MM.1S (cell line): ENCODE results near the gene DNMT3A.
A peak's percentile ranks its signal among the peaks of the same experiment; 100 is the strongest.

ENCODE experiments used
- DNase-seq: peaks from one replicate; pipeline ENCODE4 v3.0.0-alpha.2; 2015
- H2AFZ ChIP-seq: fragments of 300-600 bp; sonication (generic); 2 replicates; pipeline ENCODE4 v1.6.0; 2016; ENCODE audit warnings: antibody characterized with exemption, low read length
- H3F3A ChIP-seq: fragments of 300-600 bp; sonication (generic); 2 replicates; pipeline ENCODE4 v1.6.1; 2016; ENCODE audit warnings: mild to moderate bottlenecking, antibody characterized with exemption, low read length, moderate library complexity, mixed read lengths; ENCODE audit not compliant: insufficient read depth
- H3K27ac ChIP-seq: fragments of 300-600 bp; sonication (generic); 2 replicates; pipeline ENCODE4 v1.5.1; 2016; ENCODE audit warnings: mild to moderate bottlenecking, low read length
- H3K27me3 ChIP-seq: fragments of 300-600 bp; sonication (generic); replicated peaks from 2 replicates; pipeline ENCODE4 v1.6.0; 2016; ENCODE audit warnings: low read length; ENCODE audit not compliant: insufficient read depth
- H3K36me3 ChIP-seq: fragments of 300-600 bp; sonication (generic); replicated peaks from 2 replicates; pipeline ENCODE4 v1.6.1; 2016; ENCODE audit warnings: mild to moderate bottlenecking, low read length, mixed read lengths; ENCODE audit not compliant: insufficient read depth
- H3K4me1 ChIP-seq: fragments of 300-600 bp; sonication (generic); 2 replicates; pipeline ENCODE4 v1.6.1; 2016; ENCODE audit warnings: low read length, mixed read lengths
- H3K4me2 ChIP-seq: fragments of 300-600 bp; sonication (generic); 2 replicates; pipeline ENCODE4 v1.6.0; 2016; ENCODE audit warnings: low read depth, low read length
- H3K4me3 ChIP-seq: fragments of 300-600 bp; sonication (generic); 2 replicates; pipeline ENCODE4 v1.5.1; 2016; ENCODE audit warnings: low read length, mixed read lengths
- H3K79me2 ChIP-seq: fragments of 300-600 bp; sonication (generic); 2 replicates; pipeline ENCODE4 v1.6.1; 2016; ENCODE audit warnings: mixed run types, low read length, mixed read lengths
- H3K9ac ChIP-seq: fragments of 300-600 bp; sonication (generic); 2 replicates; pipeline ENCODE4 v1.6.1; 2016; ENCODE audit warnings: low read length, mixed read lengths
- H3K9me2 ChIP-seq: fragments of 300-600 bp; sonication (generic); replicated peaks from 2 replicates; pipeline ENCODE4 v1.6.1; 2016; ENCODE audit warnings: mild to moderate bottlenecking, low read length, mixed read lengths; ENCODE audit not compliant: insufficient read depth
- H3K9me3 ChIP-seq: fragments of 300-600 bp; sonication (generic); replicated peaks from 2 replicates; pipeline ENCODE4 v1.6.1; 2016; ENCODE audit warnings: mild to moderate bottlenecking, low read length, mixed read lengths; ENCODE audit not compliant: insufficient read depth
- H4K20me1 ChIP-seq: fragments of 300-600 bp; sonication (generic); 2 replicates; pipeline ENCODE4 v1.6.1; 2016; ENCODE audit warnings: mild to moderate bottlenecking, low read length, moderate library complexity, mixed read lengths; ENCODE audit not compliant: insufficient read depth
- CTCF ChIP-seq: fragments of 300-600 bp; sonication (generic); IDR thresholded peaks from 2 replicates; pipeline ENCODE4 v1.5.1; 2016; ENCODE audit warnings: antibody characterized with exemption, low read length, mixed read lengths
- EZH2 ChIP-seq: fragments of 300-600 bp; sonication (generic); optimal IDR thresholded peaks from 2 replicates; pipeline ENCODE3; 2017; ENCODE audit warnings: low read depth, mild to moderate bottlenecking, antibody characterized with exemption, low read length, mixed read lengths
- EZH2phosphoT487 ChIP-seq: fragments of 300-600 bp; sonication (generic); IDR thresholded peaks from 2 replicates; pipeline ENCODE4 v1.6.1; 2018; ENCODE audit warnings: antibody characterized with exemption, low read length

The DNMT3A gene

GRCh38 chr2:25310965-25311864 lies 30.5 kb downstream of the DNMT3A start:
- no peaks in the 10 kb centered on the region for H3K9me2 ChIP-seq
- H3K4me1 ChIP-seq, result no peaks in the 10 kb centered on the region
- H3F3A ChIP-seq, result no peaks in the 10 kb centered on the region
- no peak overlapping the region for H3K4me2 ChIP-seq
- H3K27ac ChIP-seq, result no peak overlapping the region
- H3K9me3 ChIP-seq, result no peaks in the 10 kb centered on the region
- no peaks in the 10 kb centered on the region for H3K27me3 ChIP-seq
- H2AFZ ChIP-seq, result no peak overlapping the region
- H3K79me2 ChIP-seq, result no peaks in the 10 kb centered on the region
- TF ChIP-seq EZH2phosphoT487 (no peak), EZH2 (no peak), CTCF (no peak)
- no peaks in the 10 kb centered on the region for H3K36me3 ChIP-seq
- no peak overlapping the region for H3K4me3 ChIP-seq
- H4K20me1 ChIP-seq, result no peaks in the 10 kb centered on the region
- no peak overlapping the region for H3K9ac ChIP-seq
- no peak for DNase-seq

DNA sequence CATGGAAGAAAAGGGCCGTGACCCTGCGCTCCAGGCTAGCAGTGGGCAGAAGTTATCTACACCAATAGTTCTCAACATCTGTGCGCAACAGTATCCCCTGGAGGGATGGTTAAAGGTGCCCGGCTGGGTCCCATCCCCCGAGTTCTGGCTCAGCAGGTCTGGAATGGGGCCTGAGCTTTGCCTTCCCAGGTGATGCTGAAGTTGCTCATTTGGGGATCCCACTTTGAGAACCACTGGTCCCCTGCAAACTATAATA lies 31.1 kb downstream of the DNMT3A start:
- H3K36me3 ChIP-seq, result no peaks in the 10 kb centered on the region

DNA sequence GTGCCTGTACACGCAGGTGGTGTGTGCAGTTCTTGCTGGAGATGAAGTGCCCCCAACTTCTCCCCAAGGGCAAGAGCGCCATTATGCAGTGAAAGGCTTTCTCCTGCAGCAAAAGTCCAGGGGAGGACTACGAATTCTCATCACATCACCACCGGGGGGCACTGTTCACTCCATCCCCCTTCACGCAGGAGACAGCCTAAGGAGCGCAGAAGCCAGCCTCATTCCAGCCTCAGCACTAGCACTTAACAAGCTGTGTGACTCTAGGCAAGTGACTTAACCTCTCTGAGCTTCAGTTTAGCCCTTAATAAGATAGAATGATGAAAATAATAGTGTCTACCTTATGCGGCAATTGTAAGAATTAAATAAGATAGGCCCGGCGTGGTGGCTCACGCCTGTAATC lies 32.3 kb downstream of the DNMT3A start:
- Histone ChIP-seq H3K9me2 (no peaks in the 10 kb centered on the region), H3F3A (no peaks in the 10 kb centered on the region), H4K20me1 (no peaks in the 10 kb centered on the region), H3K27ac (no peak overlapping the region), H2AFZ (no peak overlapping the region), H3K79me2 (no peaks in the 10 kb centered on the region), H3K27me3 (no peaks in the 10 kb centered on the region), H3K9ac (no peak overlapping the region), H3K4me1 (no peaks in the 10 kb centered on the region), H3K4me2 (no peak overlapping the region), H3K4me3 (no peak overlapping the region), H3K9me3 (no peaks in the 10 kb centered on the region), H3K36me3 (no peaks in the 10 kb centered on the region)
- TF ChIP-seq CTCF (peak; percentile 34), EZH2phosphoT487 (no peak), EZH2 (no peak)
- peak; percentile 30 for DNase-seq

More for the DNA sequence above, 31.1 kb downstream of the DNMT3A start:
- TF ChIP-seq EZH2 (no peak), CTCF (no peak), EZH2phosphoT487 (no peak)
- Histone ChIP-seq H3K9me2 (no peaks in the 10 kb centered on the region), H3K4me3 (no peak overlapping the region), H2AFZ (no peak overlapping the region), H3K27ac (no peak overlapping the region), H4K20me1 (no peaks in the 10 kb centered on the region), H3K9ac (no peak overlapping the region), H3K79me2 (no peaks in the 10 kb centered on the region), H3F3A (no peaks in the 10 kb centered on the region), H3K9me3 (no peaks in the 10 kb centered on the region), H3K27me3 (no peaks in the 10 kb centered on the region), H3K4me2 (no peak overlapping the region), H3K4me1 (no peaks in the 10 kb centered on the region)
- DNase-seq, result no peak
